Brain microvascular endothelial cell (primary cell): ENCODE results near the gene UBALD1.
"Not testable (repeated sequence)": the region's sequence is repeated elsewhere in the genome, so short reads cannot be mapped to it uniquely, and the experiment has no call there.

Source experiments
- DNase-seq: peaks from one replicate; pipeline ENCODE4 v3.0.0-alpha.2; 2020
- H3K27ac ChIP-seq: fragments of 250-450 bp; sonication (Bioruptor Pico); 2 replicates; pipeline ENCODE4 v1.5.1; 2020; ENCODE audit warnings: mild to moderate bottlenecking, moderate library complexity
- H3K27me3 ChIP-seq: fragments of 250-450 bp; sonication (Bioruptor Pico); replicated peaks from 2 replicates; pipeline ENCODE4 v1.5.1; 2020; ENCODE audit warnings: mild to moderate bottlenecking
- H3K36me3 ChIP-seq: fragments of 250-450 bp; sonication (Bioruptor Pico); replicated peaks from 2 replicates; pipeline ENCODE4 v1.5.1; 2020; ENCODE audit warnings: mild to moderate bottlenecking
- H3K4me3 ChIP-seq: 2 replicates; pipeline ENCODE4 v1.5.1; 2011; ENCODE audit warnings: low read depth, mild to moderate bottlenecking, control low read depth, low read length, moderate library complexity
- CTCF ChIP-seq: IDR thresholded peaks from 2 replicates; pipeline ENCODE4 v1.5.1; 2011; ENCODE audit warnings: low read depth, mild to moderate bottlenecking, moderate library complexity, low read length, control low read depth, inconsistent platforms; ENCODE audit errors: missing control alignments
- in situ Hi-C: cut with HindIII; loops from 2 replicates; pipeline ENCODE4 v1.10.0; 2017; ENCODE audit warnings: low sequenced_read_pairs, low pct_ligation_motif_present

Gene UBALD1

GRCh38 chr16:4580250-4580649 lies 34.4 kb downstream of the UBALD1 start:
- H3K27ac ChIP-seq = no peak overlapping the region
- no peak overlapping the region for H3K4me3 ChIP-seq
- no peak for TF ChIP-seq CTCF
- H3K27me3 ChIP-seq = no peaks in the 10 kb centered on the region
- in situ Hi-C loops = no loop called here
- DNase-seq = no peak
- no peaks in the 10 kb centered on the region for H3K36me3 ChIP-seq

- Histone ChIP-seq H3K27ac (no peak overlapping the region), H3K4me3 (no peak overlapping the region), H3K27me3 (no peaks in the 10 kb centered on the region), H3K36me3 (no peaks in the 10 kb centered on the region)
- in situ Hi-C loops = no loop called here
- TF ChIP-seq CTCF = no peak
- DNase-seq = no peak
Observed at GRCh38 chr16:4578961-4579530, 35.6 kb downstream of the UBALD1 start.

- no peak for TF ChIP-seq CTCF
- H3K27me3 ChIP-seq = no peaks in the 10 kb centered on the region
- H3K4me3 ChIP-seq = no peak overlapping the region
- in situ Hi-C loops = no loop called here
- DNase-seq = no peak
- H3K27ac ChIP-seq = no peak overlapping the region
- H3K36me3 ChIP-seq = no peaks in the 10 kb centered on the region
Observed at GRCh38 chr16:4576008-4576407, 38.7 kb downstream of the UBALD1 start.

GRCh38 chr16:4574919-4575705 lies 39.6 kb downstream of the UBALD1 start:
- Histone ChIP-seq H3K4me3 (no peak overlapping the region), H3K27ac (no peak overlapping the region), H3K27me3 (no peaks in the 10 kb centered on the region), H3K36me3 (no peaks in the 10 kb centered on the region)
- no peak for TF ChIP-seq CTCF
- no peak for DNase-seq
- in situ Hi-C loops = no loop called here

GRCh38 chr16:4573926-4574325 lies 40.8 kb downstream of the UBALD1 start:
- DNase-seq, in situ Hi-C loops: not testable (repeated sequence)

GRCh38 chr16:4572715-4573114 lies 42.0 kb downstream of the UBALD1 start:
- no peak for TF ChIP-seq CTCF
- in situ Hi-C loops = no loop called here
- no peak overlapping the region for H3K4me3 ChIP-seq

More at GRCh38 chr16:4573926-4574325, 40.8 kb downstream of the UBALD1 start:
- not testable (repeated sequence) for H3K27me3 ChIP-seq, H3K4me3 ChIP-seq, H3K36me3 ChIP-seq, H3K27ac ChIP-seq

More at GRCh38 chr16:4572715-4573114, 42.0 kb downstream of the UBALD1 start:
- no peaks in the 10 kb centered on the region for H3K36me3 ChIP-seq
- DNase-seq = no peak
- H3K27ac ChIP-seq = no peak overlapping the region
- H3K27me3 ChIP-seq = no peaks in the 10 kb centered on the region
